ENCODE results near the gene TMEM39B.
A peak's percentile ranks its signal among the peaks of the same experiment; 100 is the strongest.
"Not testable (repeated sequence)": the region's sequence is repeated elsewhere in the genome, so short reads cannot be mapped to it uniquely, and the experiment has no call there.

Gene TMEM39B

GRCh38 chr1:32072622-32073298 is at the start of gene TMEM39B:
TMEM39B (plus strand) TSS chr1:32072939; CDS start chr1:32073048, 109 bp downstream.
- DNase-seq: peak; percentile 97

GRCh38 chr1:32023351-32023750 is 49.4 kb upstream of the TMEM39B start:
- no peak for DNase-seq

GRCh38 chr1:32025515-32025914 is 47.2 kb upstream of the TMEM39B start:
- DNase-seq: no peak

GRCh38 chr1:32028746-32029145 is 44.0 kb upstream of the TMEM39B start:
- no peak for DNase-seq

GRCh38 chr1:32031578-32032274 is 41.0 kb upstream of the TMEM39B start:
- DNase-seq: no peak

- DNase-seq: no peak
Observed at GRCh38 chr1:32032275-32032615, 40.5 kb upstream of the TMEM39B start.

- DNase-seq: no peak
Observed at GRCh38 chr1:32035119-32035518, 37.6 kb upstream of the TMEM39B start.

- DNase-seq: no peak
Observed at GRCh38 chr1:32040711-32041110, 32.0 kb upstream of the TMEM39B start.

GRCh38 chr1:32042330-32042729 is 30.4 kb upstream of the TMEM39B start:
- no peak for DNase-seq

- no peak for DNase-seq
Observed at GRCh38 chr1:32044234-32044633, 28.5 kb upstream of the TMEM39B start.

- no peak for DNase-seq
Observed at GRCh38 chr1:32045772-32046171, 27.0 kb upstream of the TMEM39B start.

GRCh38 chr1:32047701-32048100 is 25.0 kb upstream of the TMEM39B start:
- DNase-seq: no peak

- no peak for DNase-seq
Observed at GRCh38 chr1:32048440-32048839, 24.3 kb upstream of the TMEM39B start.

GRCh38 chr1:32051706-32052105 is 21.0 kb upstream of the TMEM39B start:
- no peak for DNase-seq

- DNase-seq: no peak
Observed at GRCh38 chr1:32052887-32053286, 19.9 kb upstream of the TMEM39B start.

- DNase-seq: no peak
Observed at GRCh38 chr1:32055416-32055815, 17.3 kb upstream of the TMEM39B start.

GRCh38 chr1:32056598-32056997 is 16.1 kb upstream of the TMEM39B start:
- DNase-seq: no peak

GRCh38 chr1:32060914-32061313 is 11.8 kb upstream of the TMEM39B start:
- DNase-seq: no peak

GRCh38 chr1:32062867-32063230 is 9.9 kb upstream of the TMEM39B start:
- DNase-seq: no peak

- DNase-seq: peak; percentile 72
Observed at GRCh38 chr1:32063261-32063681, 9.5 kb upstream of the TMEM39B start.

- DNase-seq: not testable (repeated sequence)
Observed at GRCh38 chr1:32065613-32066488, 6.9 kb upstream of the TMEM39B start.

- peak; percentile 97 for DNase-seq
Observed at GRCh38 chr1:32066489-32066873, 6.3 kb upstream of the TMEM39B start.

- no peak for DNase-seq
Observed at GRCh38 chr1:32068957-32069588, 3.7 kb upstream of the TMEM39B start.

All from hematopoietic multipotent progenitor cell treated with erythropoietin and hydrocortisone succinate and interleukin-3 and kit ligand, for 6 days (in vitro differentiated cells).